ENCODE results near the gene DDX51.

DDX51 gene

DNA sequence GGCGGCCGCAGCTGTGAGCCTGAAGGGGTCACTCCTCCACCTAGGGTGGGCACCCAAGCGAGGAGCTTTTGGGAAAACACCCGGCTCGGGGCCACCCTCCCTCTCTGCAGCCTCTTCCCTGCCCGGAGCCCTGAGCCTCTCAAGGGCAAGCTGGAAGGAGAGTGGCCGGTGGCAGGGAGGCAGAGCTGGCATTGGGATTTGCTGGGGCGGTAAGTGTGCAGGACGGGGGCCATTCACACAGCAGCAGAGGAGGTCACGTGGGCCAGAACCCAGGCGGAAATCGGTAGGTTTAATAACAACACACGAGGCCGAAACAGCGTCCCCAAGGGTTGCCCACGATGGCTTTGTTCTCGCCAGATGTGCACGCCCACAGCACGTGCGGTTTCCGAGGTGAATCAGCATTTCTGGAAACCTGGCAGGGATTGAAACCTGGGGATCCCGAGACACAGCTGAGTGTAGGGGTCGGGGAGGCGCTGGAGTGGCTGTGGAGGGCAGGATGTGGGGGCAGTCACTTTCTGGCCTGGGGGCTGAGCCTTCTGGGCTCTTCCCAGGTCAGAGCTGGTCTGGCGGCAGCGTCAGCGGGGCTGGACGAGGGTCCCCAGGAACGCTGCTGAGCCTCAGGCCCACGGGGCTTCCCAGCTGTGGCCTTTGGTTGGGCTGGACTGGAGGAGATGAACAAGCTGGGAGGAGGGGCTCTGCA, 23.6 kb upstream of the DDX51 start:
- no peak overlapping the region for H3K4me3 ChIP-seq (ENCODE audit: low read depth, low read length)
- H3K9ac ChIP-seq: no peak overlapping the region
- no peaks in the 10 kb centered on the region for H3K9me3 ChIP-seq (ENCODE audit: control insufficient read depth, low read length)
- H3K4me1 ChIP-seq: no peaks in the 10 kb centered on the region
- H3K79me2 ChIP-seq: no peaks in the 10 kb centered on the region
- H3K27ac ChIP-seq: no peak overlapping the region
- H2AFZ ChIP-seq: no peak overlapping the region
- H3K27me3 ChIP-seq (ENCODE audit: control insufficient read depth, insufficient read depth, low read length): no peaks in the 10 kb centered on the region
- TF ChIP-seq CTCF (IDR thresholded peaks at IDR 0.05): no peak
- H3K36me3 ChIP-seq (ENCODE audit: control insufficient read depth, insufficient read depth, low read length): no peaks in the 10 kb centered on the region
- no peak overlapping the region for H3K4me2 ChIP-seq (ENCODE audit: low read length)

DNA sequence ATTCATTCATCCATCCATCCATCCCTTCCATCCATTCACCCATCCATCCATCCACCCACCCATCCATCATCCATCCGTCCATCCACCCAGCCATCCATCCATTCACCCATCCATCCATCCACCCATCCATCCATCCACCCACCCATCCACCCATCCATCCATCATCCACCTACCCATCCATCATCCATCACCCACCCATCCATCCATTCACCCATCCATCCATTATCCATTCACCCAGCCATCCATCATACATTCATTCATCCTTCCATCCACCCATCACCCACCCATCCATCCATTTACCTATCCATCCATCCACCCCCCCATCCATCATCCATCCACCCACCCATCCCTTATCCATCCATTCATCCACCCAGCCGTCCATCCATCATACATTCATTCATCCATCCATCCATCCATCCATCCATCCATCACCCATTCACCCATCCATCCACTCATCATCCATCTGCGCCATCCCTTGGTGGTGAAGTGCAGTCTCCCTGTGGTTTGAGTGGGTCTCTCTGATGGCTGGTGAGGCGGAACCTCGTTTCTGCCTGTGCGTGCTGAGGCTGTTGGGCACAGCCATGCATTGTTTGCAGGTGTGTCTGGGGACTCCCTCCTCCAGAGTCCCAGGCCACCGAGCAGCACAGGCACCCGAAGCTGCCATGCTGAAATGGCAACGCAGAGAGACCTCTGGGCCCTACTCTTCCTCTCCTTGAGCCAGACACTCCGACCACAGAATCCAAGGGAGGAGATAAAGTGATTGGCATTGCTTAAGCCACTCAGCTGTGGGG, 22.9 kb upstream of the DDX51 start:
- H2AFZ ChIP-seq: no peak overlapping the region
- H3K4me3 ChIP-seq (ENCODE audit: low read depth, low read length): no peak overlapping the region
- H3K27ac ChIP-seq: no peak overlapping the region
- H3K79me2 ChIP-seq: no peaks in the 10 kb centered on the region
- H3K36me3 ChIP-seq (ENCODE audit: control insufficient read depth, insufficient read depth, low read length): no peaks in the 10 kb centered on the region
- H3K4me2 ChIP-seq (ENCODE audit: low read length): no peak overlapping the region
- H3K4me1 ChIP-seq: no peaks in the 10 kb centered on the region
- H3K27me3 ChIP-seq (ENCODE audit: control insufficient read depth, insufficient read depth, low read length): no peaks in the 10 kb centered on the region
- no peak for TF ChIP-seq CTCF (IDR thresholded peaks at IDR 0.05)
- H3K9me3 ChIP-seq (ENCODE audit: control insufficient read depth, low read length): no peaks in the 10 kb centered on the region
- H3K9ac ChIP-seq: no peak overlapping the region

GRCh38 chr12:132166093-132166492, 22.0 kb upstream of the DDX51 start:
- H3K36me3 ChIP-seq (ENCODE audit: control insufficient read depth, insufficient read depth, low read length): no peaks in the 10 kb centered on the region
- H3K79me2 ChIP-seq: no peaks in the 10 kb centered on the region
- H3K9ac ChIP-seq: no peak overlapping the region
- H2AFZ ChIP-seq: no peak overlapping the region
- H3K27me3 ChIP-seq (ENCODE audit: control insufficient read depth, insufficient read depth, low read length): no peaks in the 10 kb centered on the region
- no peak for TF ChIP-seq CTCF (IDR thresholded peaks at IDR 0.05)
- H3K4me1 ChIP-seq: no peaks in the 10 kb centered on the region
- no peaks in the 10 kb centered on the region for H3K9me3 ChIP-seq (ENCODE audit: control insufficient read depth, low read length)
- no peak overlapping the region for H3K27ac ChIP-seq
- H3K4me3 ChIP-seq (ENCODE audit: low read depth, low read length): no peak overlapping the region
- H3K4me2 ChIP-seq (ENCODE audit: low read length): no peak overlapping the region

GRCh38 chr12:132165584-132165983, 21.5 kb upstream of the DDX51 start:
- H3K4me3 ChIP-seq (ENCODE audit: low read depth, low read length): no peak overlapping the region
- H3K4me2 ChIP-seq (ENCODE audit: low read length): no peak overlapping the region
- H3K36me3 ChIP-seq (ENCODE audit: control insufficient read depth, insufficient read depth, low read length): no peaks in the 10 kb centered on the region
- no peak overlapping the region for H2AFZ ChIP-seq
- no peak overlapping the region for H3K27ac ChIP-seq
- TF ChIP-seq CTCF (IDR thresholded peaks at IDR 0.05): no peak
- no peaks in the 10 kb centered on the region for H3K9me3 ChIP-seq (ENCODE audit: control insufficient read depth, low read length)
- no peaks in the 10 kb centered on the region for H3K79me2 ChIP-seq
- no peak overlapping the region for H3K9ac ChIP-seq
- no peaks in the 10 kb centered on the region for H3K27me3 ChIP-seq (ENCODE audit: control insufficient read depth, insufficient read depth, low read length)
- no peaks in the 10 kb centered on the region for H3K4me1 ChIP-seq

All from parathyroid adenoma (tissue), 2 donors.